K562 (cell line): ENCODE results near the gene ZNF692. TPM values are rescaled to one million over a fixed set of nuclear protein-coding genes. Genes with fewer than 3 reads are reported as not detected.

Source experiments
- ATAC-seq: fragments of 200-7000 bp; cut with Tn5 transposase; 3 replicates; pipeline ENCODE4 v1.9.1; 2020; ENCODE audit warnings: moderate library complexity
- BruUV-seq: library from RNA; stranded (reverse); fragments of 400-500 nt; replicated peaks from 2 replicates; lab custom pipeline; 2021; lab: Mats Ljungman, UMichigan
- CTCF ChIA-PET: fragments of 300-600 bp; formaldehyde crosslinking; extraction: SDS; loops from one replicate; lab custom pipeline; 2021; ENCODE audit warnings: low intra/inter-chr PET ratio; lab: Yijun Ruan, JAX
- POLR2A ChIA-PET: fragments of 300-600, 350-650 bp; sonication (Branson Sonifier 250); formaldehyde crosslinking; extraction: SDS; loops from one replicate; lab custom pipeline; 2021; ENCODE audit warnings: antibody characterized with exemption, inconsistent platforms; lab: Yijun Ruan, JAX
- DNase-seq, 4 experiments: peaks; one replicate each; pipeline versions ENCODE4 v3.0.0 to v3.0.0-alpha.2; 2011 to 2018; ENCODE audit warnings: low spot score in 3 of 4, mixed read lengths in 3 of 4; ENCODE audit errors: extremely low read depth in 1 of 4
- FAIRE-seq: peaks from 2 replicates; lab custom pipeline; 2011; peaks lifted over from hg19 to GRCh38; lab: Jason Lieb, UNC
- H2AFZ ChIP-seq: 2 replicates; pipeline ENCODE4 v1.6.0; 2011; ENCODE audit warnings: low read depth, low read length, control low read depth, inconsistent platforms
- H3K27ac ChIP-seq: fragments of 200-600 bp; 3 replicates; pipeline ENCODE4 v1.8.0; 2011; ENCODE audit warnings: low read depth, mild to moderate bottlenecking, control low read depth, inconsistent platforms, low read length, moderate library complexity, mixed read lengths; ENCODE audit errors: extremely low read depth
- H3K27me3 ChIP-seq, 2 experiments: fragments of 300-600 bp in 1 of 2; 2 replicates in 1 of 2; 3 replicates in 1 of 2; pipeline versions ENCODE4 v1.6.0 to v1.8.0; 2011; ENCODE audit warnings: inconsistent platforms in 2 of 2, low read length in 2 of 2, mild to moderate bottlenecking in 1 of 2, mixed read lengths in 1 of 2, moderate library complexity in 1 of 2; ENCODE audit not compliant: control insufficient read depth in 2 of 2, insufficient read depth in 2 of 2
- H3K36me3 ChIP-seq: fragments of 300-600 bp; 3 replicates; pipeline ENCODE4 v1.8.0; 2011; ENCODE audit warnings: mild to moderate bottlenecking, low read length, inconsistent platforms; ENCODE audit not compliant: control insufficient read depth, insufficient read depth
- H3K4me1 ChIP-seq, 2 experiments: fragments of 200-600 bp in 1 of 2; replicated peaks in 1 of 2; 2 replicates in 1 of 2; 3 replicates in 1 of 2; pipeline versions ENCODE4 v1.5.1 to v1.8.0; 2011; ENCODE audit warnings: inconsistent platforms in 2 of 2, low read length in 2 of 2, mild to moderate bottlenecking in 1 of 2, mixed read lengths in 1 of 2, moderate library complexity in 1 of 2; ENCODE audit not compliant: control insufficient read depth in 2 of 2, insufficient read depth in 2 of 2
- H3K4me2 ChIP-seq: 2 replicates; pipeline ENCODE4 v1.6.1; 2011; ENCODE audit warnings: low read length, control low read depth, inconsistent platforms, mixed read lengths; ENCODE audit not compliant: insufficient read depth
- H3K4me3 ChIP-seq: fragments of 200-600 bp; sonication (generic), shearing (Covaris generic); 2 replicates; pipeline ENCODE4 v1.5.1; 2016; ENCODE audit warnings: control low read depth, inconsistent platforms
- H3K79me2 ChIP-seq: fragments of 200-600 bp; 3 replicates; pipeline ENCODE4 v1.8.0; 2011; ENCODE audit warnings: low read length, inconsistent platforms; ENCODE audit not compliant: control insufficient read depth, insufficient read depth
- H3K9ac ChIP-seq, 2 experiments: 2 replicates each; pipeline versions ENCODE4 v1.6.0 to v1.6.1; 2011; ENCODE audit warnings: low read depth in 2 of 2, low read length in 2 of 2, control low read depth in 1 of 2, inconsistent platforms in 1 of 2, mild to moderate bottlenecking in 1 of 2, mixed read lengths in 1 of 2; ENCODE audit not compliant: insufficient read depth in 1 of 2
- H3K9me1 ChIP-seq: one replicate; pipeline ENCODE4 v1.6.0; 2011; ENCODE audit warnings: inconsistent platforms, mild to moderate bottlenecking, low read length, moderate library complexity; ENCODE audit not compliant: control insufficient read depth, insufficient read depth
- H3K9me3 ChIP-seq: replicated peaks from 2 replicates; pipeline ENCODE4 v1.5.1; 2011; ENCODE audit warnings: low read depth, low read length, inconsistent platforms; ENCODE audit not compliant: control insufficient read depth, insufficient read depth
- H4K20me1 ChIP-seq: replicated peaks from 2 replicates; pipeline ENCODE4 v1.6.1; 2011; ENCODE audit warnings: low read length, inconsistent platforms, mixed read lengths; ENCODE audit not compliant: control insufficient read depth, insufficient read depth
- CREB3 ChIP-seq: fragments of 450-650 bp; conservative IDR thresholded peaks from 2 replicates; pipeline ENCODE4 v1.6.1; 2016; ENCODE audit warnings: missing genetic modification characterization, low read depth, mild to moderate bottlenecking, missing compliant biosample characterization, moderate library complexity
- ESRRB ChIP-seq: fragments of 250-450 bp; sonication (Bioruptor Pico); IDR thresholded peaks from 2 replicates; pipeline ENCODE4 v1.5.0; 2020; ENCODE audit warnings: mild to moderate bottlenecking, moderate library complexity, borderline replicate concordance
- FOXJ2 ChIP-seq: fragments of 200-800 bp; sonication (Bioruptor generic); IDR thresholded peaks from 2 replicates; pipeline ENCODE4 v1.6.1; 2016; ENCODE audit warnings: missing genetic modification characterization, missing compliant biosample characterization
- HSF4 ChIP-seq: fragments of 250-450 bp; sonication (Bioruptor Pico); IDR thresholded peaks from 2 replicates; pipeline ENCODE4 v2.1.2; 2022; ENCODE audit warnings: mild to moderate bottlenecking, moderate library complexity, borderline replicate concordance
- KLF1 ChIP-seq: fragments of 450-650 bp; IDR thresholded peaks from 2 replicates; pipeline ENCODE4 v1.6.1; 2016; ENCODE audit warnings: missing genetic modification characterization, missing compliant biosample characterization
- MTF1 ChIP-seq: fragments of 250-450 bp; sonication (Bioruptor Pico); IDR thresholded peaks from 2 replicates; pipeline ENCODE4 v1.9.0; 2021; ENCODE audit warnings: moderate library complexity, mild to moderate bottlenecking, inconsistent platforms, borderline replicate concordance
- NFYB ChIP-seq: IDR thresholded peaks from 2 replicates; pipeline ENCODE4 v1.6.1; 2011; ENCODE audit warnings: mild to moderate bottlenecking, moderate library complexity; ENCODE audit not compliant: insufficient read length; ENCODE audit errors: extremely low read depth
- NR0B1 ChIP-seq: fragments of 450-650 bp; IDR thresholded peaks from one replicate; pipeline ENCODE4 v1.6.1; 2018; ENCODE audit warnings: mild to moderate bottlenecking, moderate library complexity; ENCODE audit not compliant: partially characterized antibody
- RBBP5 ChIP-seq: fragments of 200-600 bp; sonication (generic); IDR thresholded peaks from 2 replicates; pipeline ENCODE4 v1.6.1; 2012; ENCODE audit warnings: borderline replicate concordance, mild to moderate bottlenecking, low read length, control low read depth, inconsistent platforms; ENCODE audit not compliant: insufficient read depth, poor library complexity, severe bottlenecking
- SIN3B ChIP-seq: fragments of 450-650 bp; IDR thresholded peaks from 2 replicates; pipeline ENCODE4 v1.6.1; 2017; ENCODE audit warnings: low read depth, mild to moderate bottlenecking, moderate library complexity
- SMARCE1 ChIP-seq: fragments of 450-650 bp; IDR thresholded peaks from 2 replicates; pipeline ENCODE4 v1.7.1; 2016; ENCODE audit warnings: mild to moderate bottlenecking
- TBP ChIP-seq: optimal IDR thresholded peaks from 2 replicates; pipeline ENCODE3; 2011; ENCODE audit warnings: low read depth, low read length, improper control_type of control experiment
- ZBTB26 ChIP-seq: fragments of 450-650 bp; formaldehyde crosslinking; IDR thresholded peaks from 2 replicates; pipeline ENCODE4 v1.4.0; 2022; ENCODE audit warnings: missing genetic modification characterization
- ZNF12 ChIP-seq: sonication (generic); formaldehyde crosslinking; IDR thresholded peaks from 2 replicates; pipeline ENCODE4 v1.4.0; 2020; ENCODE audit warnings: mild to moderate bottlenecking, missing genetic modification reagents
- ZNF197 ChIP-seq: fragments of 200-800 bp; sonication (Bioruptor generic); IDR thresholded peaks from 2 replicates; pipeline ENCODE4 v1.6.1; 2016; ENCODE audit warnings: low read depth, missing genetic modification characterization, missing compliant biosample characterization
- ZNF589 ChIP-seq: fragments of 200-800 bp; sonication (Bioruptor generic); IDR thresholded peaks from 2 replicates; pipeline ENCODE4 v1.6.1; 2016; ENCODE audit warnings: low read depth, missing genetic modification characterization, missing compliant biosample characterization
- WGBS: fragments of 100-300 bp; shearing (Covaris generic); methylation state at CpG from one replicate; pipeline ENCODE4 v1.1.6; 2016; ENCODE audit warnings: low coverage, mixed read lengths; ENCODE audit not compliant: insufficient coverage; ENCODE audit errors: missing lambda C conversion rate; 5-methylcytosine and 5-hydroxymethylcytosine counted together
- in situ Hi-C: fragments of 300-500 bp; cut with MboI; formaldehyde crosslinking; loops from 4 replicates; pipeline ENCODE4 v1.15.0; 2018; ENCODE audit warnings: inconsistent platforms, mixed read lengths
- intact Hi-C: fragments of 100-400 bp; cut with micrococcal nuclease; formaldehyde crosslinking; loops from 2 replicates; pipeline ENCODE4 v1.14.2; 2022
- polyA plus RNA-seq, 8 experiments: library from polyadenylated mRNA; depleted of rRNA in 4 of 8; stranded (reverse) in 5 of 8; unstranded in 3 of 8; fragments of >200 nt; fragmentation: Nextera tagmentation in 2 of 8; fragmentation: Illumina TruSeq in 1 of 8; extraction: Ambion mirVana in 2 of 8; extraction: Trizol in 1 of 8; gene quantifications; 2 replicates each; pipeline versions ENCODE4 v1.2.1 to v1.2.3, GENCODE V29; 2011 to 2014; ENCODE audit warnings: inconsistent platforms in 1 of 8, missing spikeins in 1 of 8
- total RNA-seq, 7 experiments: library from RNA; depleted of rRNA in 6 of 7; stranded (reverse); fragments of >200 nt in 6 of 7; fragmentation: Illumina TruSeq in 2 of 7; extraction: Trizol in 2 of 7; gene quantifications; 2 replicates each; pipeline versions ENCODE4 v1.2.1 to v1.2.3, GENCODE V29; 2011 to 2021; ENCODE audit warnings: low replicate concordance in 1 of 7

The ZNF692 gene
- total and polyA plus RNA-seq, 9 of the 15 experiments (the other 6 are each of a cell fraction or from before 2014, with no cell fraction given) = 8.4 to 143 (median 55.9) TPM

DNA sequence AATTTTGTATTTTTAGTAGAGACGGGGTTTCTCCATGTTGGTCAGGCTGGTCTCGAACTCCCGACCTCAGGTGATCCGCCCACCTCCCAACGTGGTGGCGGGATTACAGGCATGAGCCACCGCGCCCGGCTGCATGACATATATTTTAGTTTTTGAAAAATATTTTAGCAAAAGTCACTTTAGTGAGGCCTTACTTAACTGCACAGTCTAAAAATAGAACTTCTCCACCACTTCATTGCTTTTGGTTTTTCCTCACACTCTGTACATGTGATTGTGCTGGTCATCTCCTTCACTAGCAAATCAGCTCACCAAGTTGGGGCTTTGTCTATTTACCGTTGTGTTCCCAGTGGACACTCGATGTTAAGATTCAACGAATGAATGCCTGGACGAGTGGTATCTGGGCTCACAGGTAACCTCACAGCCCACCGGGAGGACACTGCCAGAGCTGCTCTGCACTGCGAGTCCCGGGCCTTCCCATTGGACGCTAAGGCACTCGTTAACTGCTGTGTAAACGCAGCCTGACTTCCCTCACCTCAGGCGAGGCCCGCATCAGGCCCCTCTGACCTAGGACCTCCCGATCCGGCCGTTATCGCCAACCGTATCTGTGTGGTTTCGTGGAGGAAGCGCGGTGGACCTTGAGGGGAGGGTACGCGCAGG is 14.0 kb upstream of the ZNF692 start:
- ChIA-PET CTCF (no interaction called here), POLR2A (interaction anchor here (0.5 to 8.6 kb wide), 9 partner anchors 10 to 124 kb away, joined by 3 to 71 read pairs (median 4); partner anchors contain the start of genes ZNF672 and ZNF692)
- Histone ChIP-seq H3K4me2 (peak overlapping the region; percentile 99), H3K36me3 (no peaks in the 10 kb centered on the region), H3K4me1 (peaks cover 17 to 21% of the 10 kb centered on the region in 2 experiments), H3K79me2 (no peaks in the 10 kb centered on the region), H3K9ac (peak overlapping the region; percentile 97 to 99), H3K27ac (peak overlapping the region; percentile 98), H3K9me3 (no peaks in the 10 kb centered on the region), H3K27me3 (no peaks in the 10 kb centered on the region), H3K4me3 (peak overlapping the region; percentile 79), H2AFZ (peak overlapping the region; percentile 99), H3K9me1 (no peaks in the 10 kb centered on the region), H4K20me1 (no peaks in the 10 kb centered on the region)
- intact Hi-C loops = loop anchor here (1.0 kb wide), 3 partner anchors 12 to 33 kb away; partner anchors contain the start of genes PGBD2 and ZNF692
- in situ Hi-C loops = no loop called here
- ATAC-seq = peak; percentile 86
- BruUV-seq = TSS peak; percentile 92
- WGBS = 2% methylated on average over 31 of the region's 31 CpGs
- peak; percentile 68 to 89 (median 73) for DNase-seq
- no peak for FAIRE-seq
- no peak for TF ChIP-seq MTF1
- TF ChIP-seq TBP = no peak
- TF ChIP-seq SMARCE1 = no peak
- TF ChIP-seq CREB3 (tag) = no peak
- TF ChIP-seq HSF4 (CRISPR knock-in tag) = peak; percentile 43; the same call in 1 of the 2 replicates
- no peak for TF ChIP-seq NR0B1
- peak; percentile 69 for TF ChIP-seq NFYB
- peak; percentile 76 for TF ChIP-seq ZNF589 (CRISPR knock-in tag)
- TF ChIP-seq KLF1 (tag) = 0 out of 2 replicates have a peak, but pooled peaks have one; percentile 9
- no peak for TF ChIP-seq ZNF12 (CRISPR knock-in tag)
- no peak for TF ChIP-seq FOXJ2 (tag)
- TF ChIP-seq ESRRB = no peak
- TF ChIP-seq ZNF197 (CRISPR knock-in tag) = no peak
- no peak for TF ChIP-seq SIN3B
- TF ChIP-seq ZBTB26 (CRISPR knock-in tag) = no peak
- TF ChIP-seq RBBP5 = no peak
